AG08395 (cell line): Measurements from ENCODE around the gene TEPSIN.

Experiments used
- DNase-seq: peaks from one replicate; pipeline ENCODE4 v3.0.0; 2012; ENCODE audit warnings: mixed read lengths, low spot score

Gene TEPSIN

GRCh38 chr17:81221371-81221841 lies 17.4 kb downstream of the TEPSIN start:
- DNase-seq, result no peak

GRCh38 chr17:81219476-81220180 lies 19.2 kb downstream of the TEPSIN start:
- DNase-seq, result no peak

- DNase-seq, result no peak
Observed at GRCh38 chr17:81218991-81219390, 19.9 kb downstream of the TEPSIN start.

GRCh38 chr17:81218459-81218858 lies 20.4 kb downstream of the TEPSIN start:
- no peak for DNase-seq

- DNase-seq, result no peak
Observed at GRCh38 chr17:81217491-81217890, 21.4 kb downstream of the TEPSIN start.

GRCh38 chr17:81213978-81214377 lies 24.9 kb downstream of the TEPSIN start:
- no peak for DNase-seq

- no peak for DNase-seq
Observed at GRCh38 chr17:81212365-81212764, 26.5 kb downstream of the TEPSIN start.

GRCh38 chr17:81210868-81211267 lies 28.0 kb downstream of the TEPSIN start:
- no peak for DNase-seq

GRCh38 chr17:81210466-81210865 lies 28.4 kb downstream of the TEPSIN start:
- DNase-seq, result no peak

- no peak for DNase-seq
Observed at GRCh38 chr17:81209141-81209540, 29.7 kb downstream of the TEPSIN start.

- DNase-seq, result no peak
Observed at GRCh38 chr17:81208651-81209050, 30.2 kb downstream of the TEPSIN start.

- DNase-seq, result no peak
Observed at GRCh38 chr17:81207610-81208581, 31.0 kb downstream of the TEPSIN start.

GRCh38 chr17:81206657-81207056 lies 32.2 kb downstream of the TEPSIN start:
- no peak for DNase-seq

- DNase-seq, result no peak
Observed at GRCh38 chr17:81206166-81206565, 32.7 kb downstream of the TEPSIN start.

GRCh38 chr17:81204578-81204977 lies 34.3 kb downstream of the TEPSIN start:
- no peak for DNase-seq

GRCh38 chr17:81203136-81203535 lies 35.7 kb downstream of the TEPSIN start:
- DNase-seq, result no peak

GRCh38 chr17:81202318-81202717 lies 36.5 kb downstream of the TEPSIN start:
- DNase-seq, result no peak

GRCh38 chr17:81200695-81201580 lies 37.9 kb downstream of the TEPSIN start:
- peak; percentile 81 for DNase-seq

- DNase-seq, result no peak
Observed at GRCh38 chr17:81200201-81200600, 38.7 kb downstream of the TEPSIN start.

GRCh38 chr17:81199482-81199830 lies 39.4 kb downstream of the TEPSIN start:
- no peak for DNase-seq

- DNase-seq, result no peak
Observed at GRCh38 chr17:81198826-81199481, 39.9 kb downstream of the TEPSIN start.
